ENCODE data around the gene SLC13A3.

The SLC13A3 gene

GRCh38 chr20:46631874-46632446 is 19.3 kb downstream of the SLC13A3 start:
- no peak for DNase-seq

GRCh38 chr20:46631212-46631869 is 19.9 kb downstream of the SLC13A3 start:
- DNase-seq, result no peak

GRCh38 chr20:46630306-46630705 is 21.0 kb downstream of the SLC13A3 start:
- DNase-seq, result no peak

- no peak for DNase-seq
These were observed 21.9 kb downstream of the SLC13A3 start for GRCh38 chr20:46629341-46629740.

GRCh38 chr20:46627234-46627633 is 24.0 kb downstream of the SLC13A3 start:
- no peak for DNase-seq

- DNase-seq, result no peak
These were observed 24.5 kb downstream of the SLC13A3 start for GRCh38 chr20:46626758-46627157.

- no peak for DNase-seq
These were observed 25.3 kb downstream of the SLC13A3 start for GRCh38 chr20:46625875-46626373.

GRCh38 chr20:46624946-46625345 is 26.3 kb downstream of the SLC13A3 start:
- no peak for DNase-seq

GRCh38 chr20:46622165-46622564 is 29.1 kb downstream of the SLC13A3 start:
- no peak for DNase-seq

- no peak for DNase-seq
These were observed 29.8 kb downstream of the SLC13A3 start for GRCh38 chr20:46621492-46621891.

GRCh38 chr20:46619445-46619844 is 31.8 kb downstream of the SLC13A3 start:
- DNase-seq, result no peak

- no peak for DNase-seq
These were observed 32.8 kb downstream of the SLC13A3 start for GRCh38 chr20:46618316-46619100.

- DNase-seq, result no peak
These were observed 36.8 kb downstream of the SLC13A3 start for GRCh38 chr20:46614503-46614902.

GRCh38 chr20:46610145-46610544 is 41.1 kb downstream of the SLC13A3 start:
- DNase-seq, result no peak

GRCh38 chr20:46609043-46609442 is 42.2 kb downstream of the SLC13A3 start:
- DNase-seq, result no peak

GRCh38 chr20:46607849-46608497 is 43.3 kb downstream of the SLC13A3 start:
- DNase-seq, result no peak

GRCh38 chr20:46607191-46607848 is 43.9 kb downstream of the SLC13A3 start:
- DNase-seq, result no peak

- DNase-seq, result no peak
These were observed 44.5 kb downstream of the SLC13A3 start for GRCh38 chr20:46606817-46607190.

GRCh38 chr20:46605978-46606816 is 45.1 kb downstream of the SLC13A3 start:
- DNase-seq, result no peak

GRCh38 chr20:46605181-46605580 is 46.1 kb downstream of the SLC13A3 start:
- no peak for DNase-seq

- DNase-seq, result no peak
These were observed 46.6 kb downstream of the SLC13A3 start for GRCh38 chr20:46604551-46605133.

- DNase-seq, result no peak
These were observed 48.8 kb downstream of the SLC13A3 start for GRCh38 chr20:46602429-46602828.

Data from NCI-H1105 treated with DMSO at 0.1 percent for 48 hours (cell line).